Measurements from ENCODE around the gene DKK1. TPM values are rescaled to one million over a fixed set of nuclear protein-coding genes. Genes with fewer than 3 reads are reported as not detected.

The DKK1 gene
- total RNA-seq, 1 experiment from 2014 or later = 1.0 TPM

GRCh38 chr10:52334595-52334994 lies 20.5 kb downstream of the DKK1 start (continued):
- no peak for TF ChIP-seq CDX4 (CRISPR knock-in tag; IDR thresholded peaks at IDR 0.05; ENCODE audit: borderline replicate concordance)
- no peak for TF ChIP-seq EMX1 (CRISPR knock-in tag; IDR thresholded peaks at IDR 0.05)
- TF ChIP-seq CBFB (CRISPR knock-in tag; IDR thresholded peaks at IDR 0.05; ENCODE audit: low read depth) = no peak

- TF ChIP-seq, protein P1, sequence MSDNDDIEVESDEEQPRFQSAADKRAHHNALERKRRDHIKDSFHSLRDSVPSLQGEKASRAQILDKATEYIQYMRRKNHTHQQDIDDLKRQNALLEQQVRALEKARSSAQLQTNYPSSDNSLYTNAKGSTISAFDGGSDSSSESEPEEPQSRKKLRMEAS (CRISPR knock-in tag; IDR thresholded peaks at IDR 0.05) = no peak
- TF ChIP-seq ATF6 (CRISPR knock-in tag; IDR thresholded peaks at IDR 0.05) (no peak), NR3C1 (CRISPR knock-in tag; conservative IDR thresholded peaks at IDR 0.05; ENCODE audit: low read depth) (no peak), ZNF423 (CRISPR knock-in tag; IDR thresholded peaks at IDR 0.05) (no peak), NFE2L1 (CRISPR knock-in tag; IDR thresholded peaks at IDR 0.05) (no peak), SMAD3 (CRISPR knock-in tag; IDR thresholded peaks at IDR 0.05; ENCODE audit: borderline replicate concordance) (no peak), TEAD4 (CRISPR knock-in tag; IDR thresholded peaks at IDR 0.05) (no peak), JUN (CRISPR knock-in tag; IDR thresholded peaks at IDR 0.05) (no peak), ERG (CRISPR knock-in tag; IDR thresholded peaks at IDR 0.05) (no peak)
- TF ChIP-seq, protein P2, sequence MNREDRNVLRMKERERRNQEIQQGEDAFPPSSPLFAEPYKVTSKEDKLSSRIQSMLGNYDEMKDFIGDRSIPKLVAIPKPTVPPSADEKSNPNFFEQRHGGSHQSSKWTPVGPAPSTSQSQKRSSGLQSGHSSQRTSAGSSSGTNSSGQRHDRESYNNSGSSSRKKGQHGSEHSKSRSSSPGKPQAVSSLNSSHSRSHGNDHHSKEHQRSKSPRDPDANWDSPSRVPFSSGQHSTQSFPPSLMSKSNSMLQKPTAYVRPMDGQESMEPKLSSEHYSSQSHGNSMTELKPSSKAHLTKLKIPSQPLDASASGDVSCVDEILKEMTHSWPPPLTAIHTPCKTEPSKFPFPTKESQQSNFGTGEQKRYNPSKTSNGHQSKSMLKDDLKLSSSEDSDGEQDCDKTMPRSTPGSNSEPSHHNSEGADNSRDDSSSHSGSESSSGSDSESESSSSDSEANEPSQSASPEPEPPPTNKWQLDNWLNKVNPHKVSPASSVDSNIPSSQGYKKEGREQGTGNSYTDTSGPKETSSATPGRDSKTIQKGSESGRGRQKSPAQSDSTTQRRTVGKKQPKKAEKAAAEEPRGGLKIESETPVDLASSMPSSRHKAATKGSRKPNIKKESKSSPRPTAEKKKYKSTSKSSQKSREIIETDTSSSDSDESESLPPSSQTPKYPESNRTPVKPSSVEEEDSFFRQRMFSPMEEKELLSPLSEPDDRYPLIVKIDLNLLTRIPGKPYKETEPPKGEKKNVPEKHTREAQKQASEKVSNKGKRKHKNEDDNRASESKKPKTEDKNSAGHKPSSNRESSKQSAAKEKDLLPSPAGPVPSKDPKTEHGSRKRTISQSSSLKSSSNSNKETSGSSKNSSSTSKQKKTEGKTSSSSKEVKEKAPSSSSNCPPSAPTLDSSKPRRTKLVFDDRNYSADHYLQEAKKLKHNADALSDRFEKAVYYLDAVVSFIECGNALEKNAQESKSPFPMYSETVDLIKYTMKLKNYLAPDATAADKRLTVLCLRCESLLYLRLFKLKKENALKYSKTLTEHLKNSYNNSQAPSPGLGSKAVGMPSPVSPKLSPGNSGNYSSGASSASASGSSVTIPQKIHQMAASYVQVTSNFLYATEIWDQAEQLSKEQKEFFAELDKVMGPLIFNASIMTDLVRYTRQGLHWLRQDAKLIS (CRISPR knock-in tag; IDR thresholded peaks at IDR 0.05; ENCODE audit: borderline replicate concordance) = no peak
- TF ChIP-seq, protein P3, sequence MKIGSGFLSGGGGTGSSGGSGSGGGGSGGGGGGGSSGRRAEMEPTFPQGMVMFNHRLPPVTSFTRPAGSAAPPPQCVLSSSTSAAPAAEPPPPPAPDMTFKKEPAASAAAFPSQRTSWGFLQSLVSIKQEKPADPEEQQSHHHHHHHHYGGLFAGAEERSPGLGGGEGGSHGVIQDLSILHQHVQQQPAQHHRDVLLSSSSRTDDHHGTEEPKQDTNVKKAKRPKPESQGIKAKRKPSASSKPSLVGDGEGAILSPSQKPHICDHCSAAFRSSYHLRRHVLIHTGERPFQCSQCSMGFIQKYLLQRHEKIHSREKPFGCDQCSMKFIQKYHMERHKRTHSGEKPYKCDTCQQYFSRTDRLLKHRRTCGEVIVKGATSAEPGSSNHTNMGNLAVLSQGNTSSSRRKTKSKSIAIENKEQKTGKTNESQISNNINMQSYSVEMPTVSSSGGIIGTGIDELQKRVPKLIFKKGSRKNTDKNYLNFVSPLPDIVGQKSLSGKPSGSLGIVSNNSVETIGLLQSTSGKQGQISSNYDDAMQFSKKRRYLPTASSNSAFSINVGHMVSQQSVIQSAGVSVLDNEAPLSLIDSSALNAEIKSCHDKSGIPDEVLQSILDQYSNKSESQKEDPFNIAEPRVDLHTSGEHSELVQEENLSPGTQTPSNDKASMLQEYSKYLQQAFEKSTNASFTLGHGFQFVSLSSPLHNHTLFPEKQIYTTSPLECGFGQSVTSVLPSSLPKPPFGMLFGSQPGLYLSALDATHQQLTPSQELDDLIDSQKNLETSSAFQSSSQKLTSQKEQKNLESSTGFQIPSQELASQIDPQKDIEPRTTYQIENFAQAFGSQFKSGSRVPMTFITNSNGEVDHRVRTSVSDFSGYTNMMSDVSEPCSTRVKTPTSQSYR (CRISPR knock-in tag; IDR thresholded peaks at IDR 0.05) = no peak
- TF ChIP-seq, protein P4, sequence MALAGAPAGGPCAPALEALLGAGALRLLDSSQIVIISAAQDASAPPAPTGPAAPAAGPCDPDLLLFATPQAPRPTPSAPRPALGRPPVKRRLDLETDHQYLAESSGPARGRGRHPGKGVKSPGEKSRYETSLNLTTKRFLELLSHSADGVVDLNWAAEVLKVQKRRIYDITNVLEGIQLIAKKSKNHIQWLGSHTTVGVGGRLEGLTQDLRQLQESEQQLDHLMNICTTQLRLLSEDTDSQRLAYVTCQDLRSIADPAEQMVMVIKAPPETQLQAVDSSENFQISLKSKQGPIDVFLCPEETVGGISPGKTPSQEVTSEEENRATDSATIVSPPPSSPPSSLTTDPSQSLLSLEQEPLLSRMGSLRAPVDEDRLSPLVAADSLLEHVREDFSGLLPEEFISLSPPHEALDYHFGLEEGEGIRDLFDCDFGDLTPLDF (CRISPR knock-in tag; IDR thresholded peaks at IDR 0.05) = no peak
- Mint-ChIP-seq H3K27ac (no peak overlapping the region), H3K4me3 (no peak overlapping the region), H3K36me3 (no peaks in the 10 kb centered on the region), H3K27me3 (ENCODE audit: low read depth) (no peaks in the 10 kb centered on the region; the same call in 1 of the 2 replicates), H3K4me1 (peaks cover 9% of the 10 kb centered on the region), H3K9me3 (no peaks in the 10 kb centered on the region)
- CTCF ChIA-PET = no interaction called here
- DNase-seq (ENCODE audit: low spot score) (no peak), ATAC-seq (no peak)
- POLR2A ChIA-PET = no interaction called here
Observed at GRCh38 chr10:52335665-52336064, 21.6 kb downstream of the DKK1 start.

All from WTC11 (cell line).